Caco-2 (cell line): ENCODE measurements around the gene POLD1. TPM values are rescaled to one million over a fixed set of nuclear protein-coding genes. Genes with fewer than 3 reads are reported as not detected.

Experiments
- BruUV-seq: library from RNA; stranded (reverse); fragments of 400-500 nt; replicated peaks from 2 replicates; lab custom pipeline; 2021; lab: Mats Ljungman, UMichigan
- CTCF ChIA-PET: fragments of 300-600 bp; sonication (Branson Sonifier 250); formaldehyde crosslinking; loops from one replicate; lab custom pipeline; 2022; ENCODE audit warnings: antibody characterized with exemption; lab: Charles Lee
- POLR2A ChIA-PET: fragments of 300-600 bp; sonication (Branson Sonifier 250); formaldehyde crosslinking; loops from one replicate; lab custom pipeline; 2022; ENCODE audit warnings: antibody characterized with exemption; lab: Charles Lee
- DNase-seq, 2 experiments: peaks; one replicate each; pipeline versions ENCODE4 v3.0.0 to v3.0.0-alpha.2; 2020 to 2022
- H3K27me3 ChIP-seq: replicated peaks from 2 replicates; pipeline ENCODE4 v1.6.0; 2011; ENCODE audit warnings: low read length; ENCODE audit not compliant: control insufficient read depth, insufficient read depth
- H3K36me3 ChIP-seq: 2 replicates; pipeline ENCODE4 v1.5.1; 2011; ENCODE audit warnings: low read length; ENCODE audit not compliant: control insufficient read depth, insufficient read depth
- H3K4me1 ChIP-seq: fragments of 250-450 bp; sonication (Bioruptor Pico); 2 replicates; pipeline ENCODE4 v1.5.1; 2020; ENCODE audit warnings: mild to moderate bottlenecking
- H3K4me3 ChIP-seq: 2 replicates; pipeline ENCODE4 v1.5.1; 2011; ENCODE audit warnings: low read depth, mild to moderate bottlenecking, control low read depth, low read length
- H3K9me3 ChIP-seq: fragments of 250-450 bp; sonication (Bioruptor Pico); 2 replicates; pipeline ENCODE4 v1.5.1; 2020; ENCODE audit warnings: mild to moderate bottlenecking, moderate library complexity
- H3K27ac Mint-ChIP-seq: one replicate; pipeline ENCODE4 v1.8.0; 2022; ENCODE audit warnings: mixed read lengths; ENCODE audit not compliant: unreplicated experiment
- H3K27me3 Mint-ChIP-seq: one replicate; pipeline ENCODE4 v1.8.0; 2022; ENCODE audit warnings: mixed read lengths; ENCODE audit not compliant: insufficient read depth, unreplicated experiment
- H3K36me3 Mint-ChIP-seq: one replicate; pipeline ENCODE4 v1.8.0; 2022; ENCODE audit warnings: mild to moderate bottlenecking, mixed read lengths; ENCODE audit not compliant: insufficient read depth, unreplicated experiment
- H3K4me1 Mint-ChIP-seq: one replicate; pipeline ENCODE4 v1.8.0; 2022; ENCODE audit warnings: low read depth, mixed read lengths; ENCODE audit not compliant: unreplicated experiment
- H3K4me3 Mint-ChIP-seq: one replicate; pipeline ENCODE4 v1.8.0; 2022; ENCODE audit warnings: mild to moderate bottlenecking, moderate library complexity, mixed read lengths; ENCODE audit not compliant: unreplicated experiment
- H3K9me3 Mint-ChIP-seq: one replicate; pipeline ENCODE4 v1.8.0; 2022; ENCODE audit warnings: mixed read lengths; ENCODE audit not compliant: unreplicated experiment
- intact Hi-C: fragments of 100-400 bp; cut with micrococcal nuclease; formaldehyde crosslinking; loops from one replicate; pipeline ENCODE4 v1.10.0; 2022; ENCODE audit not compliant: unreplicated experiment
- total RNA-seq: library from RNA; stranded (reverse); gene quantifications from 2 replicates; pipeline ENCODE4 v1.2.3, GENCODE V29; 2022
- TF ChIP-seq, protein P1 (sequence below), 2 experiments: fragments of 200-600 bp in 1 of 2; IDR thresholded peaks; 1 replicate in 1 of 2; 2 replicates in 1 of 2; pipeline versions ENCODE4 v1.5.1 to v1.8.0; 2011 to 2022; ENCODE audit warnings: antibody characterized with exemption in 1 of 2, control low read depth in 1 of 2, inconsistent platforms in 1 of 2, low read depth in 1 of 2, low read length in 1 of 2, mild to moderate bottlenecking in 1 of 2, moderate library complexity in 1 of 2; ENCODE audit not compliant: insufficient read depth in 1 of 2, severe bottlenecking in 1 of 2, unreplicated experiment in 1 of 2

POLD1 gene
- total RNA-seq, 1 experiment from 2014 or later: 128 TPM

DNA sequence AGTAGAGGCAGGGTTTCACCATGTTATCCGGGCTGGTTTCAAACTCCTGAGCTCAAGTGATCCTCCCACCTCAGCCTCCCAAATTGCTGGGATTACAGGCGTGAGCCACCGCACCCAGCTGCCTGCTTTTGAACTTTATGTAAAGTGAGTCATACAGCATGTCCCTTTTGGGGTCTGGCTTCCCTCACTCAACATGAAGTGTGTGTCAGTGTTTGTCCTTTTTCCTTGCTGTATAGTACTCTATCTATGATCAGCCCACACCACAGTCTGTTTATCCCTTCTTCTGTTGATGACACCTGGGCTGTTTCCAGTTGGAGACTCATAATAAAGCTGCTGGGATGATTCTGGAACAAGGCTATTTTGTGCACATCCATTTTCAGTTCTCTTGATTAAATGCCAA, 36.7 kb downstream of the POLD1 start:
- H3K4me3 Mint-ChIP-seq: no peak overlapping the region
- CTCF ChIA-PET: no interaction called here

DNA sequence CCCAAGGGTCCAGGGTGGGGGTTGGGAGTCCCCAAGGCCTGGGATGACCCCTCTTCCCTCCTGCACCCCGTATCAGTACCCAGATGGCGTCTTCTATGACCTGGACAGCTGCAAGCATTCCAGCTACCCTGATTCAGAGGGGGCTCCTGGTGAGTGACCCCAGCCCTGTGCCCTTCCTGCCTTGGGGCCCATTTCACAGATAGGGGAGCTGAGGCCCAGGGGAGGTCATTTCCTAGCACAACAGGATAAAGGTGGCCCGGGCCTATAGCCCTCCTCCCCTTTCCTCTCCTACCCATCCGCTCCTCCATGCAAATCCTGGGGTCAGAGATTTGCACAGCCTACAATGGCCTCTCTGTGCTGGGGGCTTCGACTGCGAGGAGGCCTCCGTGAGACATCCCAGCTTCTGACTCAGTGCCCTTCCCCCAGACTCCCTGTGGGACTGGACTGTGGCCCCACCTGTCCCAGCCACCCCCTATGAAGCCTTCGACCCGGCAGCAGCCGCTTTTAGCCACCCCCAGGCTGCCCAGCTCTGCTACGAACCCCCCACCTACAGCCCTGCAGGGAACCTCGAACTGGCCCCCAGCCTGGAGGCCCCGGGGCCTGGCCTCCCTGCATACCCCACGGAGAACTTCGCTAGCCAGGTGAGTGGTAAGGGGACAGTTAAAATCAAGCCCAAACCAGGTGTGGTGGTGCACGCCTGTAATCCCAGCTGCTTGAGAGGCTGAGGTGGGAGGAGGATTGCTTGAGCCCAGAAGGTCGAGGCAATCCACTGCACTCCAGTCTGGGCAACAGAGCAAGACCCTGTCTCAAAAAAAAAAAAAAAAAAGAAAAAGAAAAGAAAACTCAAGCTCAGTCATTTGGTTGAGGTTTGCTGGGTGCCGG, 38.5 kb downstream of the POLD1 start:
- ChIA-PET CTCF (no interaction called here), POLR2A (interaction anchor here (0.7 kb wide), 1 partner anchor 19 kb away, joined by 7 read pairs; no protein-coding TSS in a partner anchor)
- BruUV-seq: no TSS peak
- H3K36me3 Mint-ChIP-seq: peaks cover 6% of the 10 kb centered on the region
- Histone ChIP-seq H3K4me1 (peaks cover 11% of the 10 kb centered on the region; the same call in 1 of the 2 replicates), H3K27me3 (no peaks in the 10 kb centered on the region), H3K36me3 (no peaks in the 10 kb centered on the region), H3K9me3 (no peaks in the 10 kb centered on the region), H3K4me3 (no peak overlapping the region)
- H3K27me3 Mint-ChIP-seq: no peaks in the 10 kb centered on the region
- no peak overlapping the region for H3K4me3 Mint-ChIP-seq
- H3K4me1 Mint-ChIP-seq: peaks cover 18% of the 10 kb centered on the region
- no peaks in the 10 kb centered on the region for H3K9me3 Mint-ChIP-seq
- DNase-seq: no peak
- H3K27ac Mint-ChIP-seq: no peak overlapping the region
- TF ChIP-seq, protein P1, sequence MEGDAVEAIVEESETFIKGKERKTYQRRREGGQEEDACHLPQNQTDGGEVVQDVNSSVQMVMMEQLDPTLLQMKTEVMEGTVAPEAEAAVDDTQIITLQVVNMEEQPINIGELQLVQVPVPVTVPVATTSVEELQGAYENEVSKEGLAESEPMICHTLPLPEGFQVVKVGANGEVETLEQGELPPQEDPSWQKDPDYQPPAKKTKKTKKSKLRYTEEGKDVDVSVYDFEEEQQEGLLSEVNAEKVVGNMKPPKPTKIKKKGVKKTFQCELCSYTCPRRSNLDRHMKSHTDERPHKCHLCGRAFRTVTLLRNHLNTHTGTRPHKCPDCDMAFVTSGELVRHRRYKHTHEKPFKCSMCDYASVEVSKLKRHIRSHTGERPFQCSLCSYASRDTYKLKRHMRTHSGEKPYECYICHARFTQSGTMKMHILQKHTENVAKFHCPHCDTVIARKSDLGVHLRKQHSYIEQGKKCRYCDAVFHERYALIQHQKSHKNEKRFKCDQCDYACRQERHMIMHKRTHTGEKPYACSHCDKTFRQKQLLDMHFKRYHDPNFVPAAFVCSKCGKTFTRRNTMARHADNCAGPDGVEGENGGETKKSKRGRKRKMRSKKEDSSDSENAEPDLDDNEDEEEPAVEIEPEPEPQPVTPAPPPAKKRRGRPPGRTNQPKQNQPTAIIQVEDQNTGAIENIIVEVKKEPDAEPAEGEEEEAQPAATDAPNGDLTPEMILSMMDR (IDR thresholded peaks at IDR 0.05; ENCODE audit: insufficient read depth in 1 of 2, low read depth in 1 of 2, low read length in 1 of 2, severe bottlenecking in 1 of 2, unreplicated experiment in 1 of 2): no peak
- intact Hi-C loops: no loop called here

More for the DNA sequence above, 36.7 kb downstream of the POLD1 start:
- TF ChIP-seq, protein P1 (IDR thresholded peaks at IDR 0.05; ENCODE audit: insufficient read depth in 1 of 2, low read depth in 1 of 2, low read length in 1 of 2, severe bottlenecking in 1 of 2, unreplicated experiment in 1 of 2): no peak
- Mint-ChIP-seq H3K9me3 (no peaks in the 10 kb centered on the region), H3K36me3 (peaks cover 12% of the 10 kb centered on the region), H3K27me3 (no peaks in the 10 kb centered on the region), H3K4me1 (peaks cover 18% of the 10 kb centered on the region), H3K27ac (no peak overlapping the region)
- no TSS peak for BruUV-seq
- DNase-seq: no peak
- Histone ChIP-seq H3K36me3 (no peaks in the 10 kb centered on the region), H3K4me1 (peaks cover 11% of the 10 kb centered on the region; the same call in 1 of the 2 replicates), H3K4me3 (no peak overlapping the region), H3K9me3 (no peaks in the 10 kb centered on the region), H3K27me3 (no peaks in the 10 kb centered on the region)
- intact Hi-C loops: no loop called here
- POLR2A ChIA-PET: no interaction called here

DNA sequence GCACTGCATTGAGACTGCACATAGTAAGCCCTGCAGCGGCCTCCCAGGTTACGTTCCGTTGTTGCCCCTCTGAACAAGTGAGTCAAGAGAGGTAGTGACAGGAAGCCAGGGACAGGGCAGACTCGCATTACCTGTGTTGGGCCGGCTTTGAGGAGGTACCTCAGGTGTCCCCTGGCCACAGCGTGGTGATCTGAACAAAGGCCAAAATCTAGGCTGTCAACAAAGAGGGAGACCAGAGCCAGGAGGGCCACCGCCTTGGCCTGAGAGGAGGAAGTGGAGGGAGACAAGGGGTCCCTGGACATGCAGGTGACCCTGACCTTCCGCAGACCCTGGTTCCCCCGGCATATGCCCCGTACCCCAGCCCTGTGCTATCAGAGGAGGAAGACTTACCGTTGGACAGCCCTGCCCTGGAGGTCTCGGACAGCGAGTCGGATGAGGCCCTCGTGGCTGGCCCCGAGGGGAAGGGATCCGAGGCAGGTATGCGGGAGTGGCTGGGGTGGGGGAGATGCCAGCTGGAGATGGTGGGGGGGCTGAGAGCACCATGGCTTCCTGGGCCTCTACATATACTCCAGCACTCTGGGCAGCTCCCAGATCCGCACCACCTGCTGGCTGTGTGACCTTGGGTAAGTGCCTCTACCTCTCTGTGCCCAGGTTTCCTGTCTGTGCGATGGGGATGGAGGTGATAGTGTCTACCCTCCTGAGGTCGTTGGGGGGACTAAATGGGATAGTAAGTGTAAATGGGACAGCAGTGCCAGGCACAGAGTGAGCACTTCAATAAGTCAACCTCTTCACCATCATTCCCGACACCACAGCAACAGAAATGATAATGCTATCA, 39.3 kb downstream of the POLD1 start:
- H3K4me3 ChIP-seq: no peak overlapping the region
- peaks cover 18% of the 10 kb centered on the region for H3K4me1 Mint-ChIP-seq
- CTCF ChIA-PET: interaction anchor here (0.5 kb wide), 1 partner anchor 36 kb away, joined by 4 read pairs; no protein-coding TSS in a partner anchor
- TF ChIP-seq, protein P1 (IDR thresholded peaks at IDR 0.05; ENCODE audit: insufficient read depth in 1 of 2, low read depth in 1 of 2, low read length in 1 of 2, severe bottlenecking in 1 of 2, unreplicated experiment in 1 of 2): no peak
- H3K27me3 Mint-ChIP-seq: no peaks in the 10 kb centered on the region
- H3K27ac Mint-ChIP-seq: peak overlapping the region; percentile 23
- no peaks in the 10 kb centered on the region for H3K27me3 ChIP-seq
- no peak overlapping the region for H3K4me3 Mint-ChIP-seq
- no peak for DNase-seq
- BruUV-seq: no TSS peak
- no peaks in the 10 kb centered on the region for H3K36me3 ChIP-seq
- intact Hi-C loops: no loop called here
- H3K36me3 Mint-ChIP-seq: peaks cover 6% of the 10 kb centered on the region
- H3K4me1 ChIP-seq: peaks cover 4% of the 10 kb centered on the region; the same call in 1 of the 2 replicates
- H3K9me3 Mint-ChIP-seq: no peaks in the 10 kb centered on the region
- POLR2A ChIA-PET: interaction anchor here (0.7 kb wide), 1 partner anchor 18 kb away, joined by 7 read pairs; no protein-coding TSS in a partner anchor
- no peaks in the 10 kb centered on the region for H3K9me3 ChIP-seq
